Tibial artery (tissue), 4 donors: ENCODE results near the gene KLHDC7B.
"Not testable (repeated sequence)": the region's sequence is repeated elsewhere in the genome, so short reads cannot be mapped to it uniquely, and the experiment has no call there.

ENCODE experiments used
- DNase-seq, 2 donors: peaks; one replicate each; pipeline ENCODE4 v3.0.0-alpha.2; 2019
- H3K27ac ChIP-seq, 2 donors: fragments of 200-600 bp; sonication (generic) in 1 of 2; 1 replicate in 1 of 2; 2 replicates in 1 of 2; pipeline ENCODE4 v1.5.1; 2018 to 2019; ENCODE audit warnings: mild to moderate bottlenecking in 1 of 2
- H3K27me3 ChIP-seq, 2 donors: fragments of 200-600 bp; sonication (generic) in 1 of 2; one replicate each; pipeline versions ENCODE4 v1.5.1 to v1.6.0; 2016 to 2019
- H3K36me3 ChIP-seq, 3 donors: fragments of 200-600 bp; sonication (generic) in 2 of 3; one replicate each; pipeline ENCODE4 v1.5.1; 2016 to 2019; ENCODE audit warnings: mild to moderate bottlenecking in 2 of 3
- H3K4me1 ChIP-seq, 4 donors: fragments of 200-600 bp; sonication (generic) in 2 of 4; 1 replicate in 3 of 4; 2 replicates in 1 of 4; pipeline ENCODE4 v1.5.1; 2016 to 2019
- H3K4me3 ChIP-seq, 2 donors: fragments of 200-600 bp; sonication (generic) in 1 of 2; 1 replicate in 1 of 2; 2 replicates in 1 of 2; pipeline ENCODE4 v1.5.1; 2018 to 2019; ENCODE audit warnings: mild to moderate bottlenecking in 2 of 2
- H3K9me3 ChIP-seq, 3 donors: fragments of 200-600 bp; sonication (generic) in 1 of 3; one replicate each; pipeline ENCODE4 v1.5.1; 2016 to 2019
- intact Hi-C: fragments of 100-400 bp; cut with DNase I; formaldehyde crosslinking; loops from one replicate; pipeline ENCODE4 v1.15.0; 2023; ENCODE audit warnings: low total_unique reads
- TF ChIP-seq, protein P1 (sequence below), 2 experiments: fragments of 200-600 bp in 1 of 2; fragments of 450-650 bp in 1 of 2; IDR thresholded peaks; one replicate each; pipeline ENCODE4 v1.5.1; 2017 to 2019; ENCODE audit warnings: antibody characterized with exemption in 2 of 2, mild to moderate bottlenecking in 1 of 2, moderate library complexity in 1 of 2

KLHDC7B gene

DNA sequence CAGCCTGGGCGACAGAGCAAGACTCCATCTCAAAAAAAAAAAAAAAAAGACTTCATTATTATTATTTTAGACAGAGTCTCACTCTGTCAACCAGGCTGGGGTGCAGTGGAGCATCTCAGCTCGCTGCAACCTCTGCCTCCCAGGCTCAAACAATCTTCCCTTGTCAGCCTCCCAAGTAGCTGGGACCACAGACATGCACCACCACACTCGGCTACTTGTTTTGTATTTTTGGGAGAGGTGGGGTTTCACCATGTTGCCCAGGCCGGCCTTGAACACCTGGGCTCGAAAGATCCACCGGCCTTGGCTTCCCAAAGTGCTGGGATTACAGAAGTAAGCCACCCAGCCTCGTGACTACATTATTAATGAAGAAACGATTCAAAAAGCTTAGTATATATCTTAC, 10.6 kb upstream of the KLHDC7B start:
- DNase-seq = no peak
- H3K36me3 ChIP-seq = no peaks in the 10 kb centered on the region
- H3K9me3 ChIP-seq = no peaks in the 10 kb centered on the region
- H3K4me1 ChIP-seq = peaks cover 0 to 29% (median 27%) of the 10 kb centered on the region in 4 donors
- peaks cover 6 to 76% of the 10 kb centered on the region in 2 donors for H3K27me3 ChIP-seq
- no peak overlapping the region for H3K27ac ChIP-seq
- intact Hi-C loops = no loop called here
- TF ChIP-seq, protein P1, sequence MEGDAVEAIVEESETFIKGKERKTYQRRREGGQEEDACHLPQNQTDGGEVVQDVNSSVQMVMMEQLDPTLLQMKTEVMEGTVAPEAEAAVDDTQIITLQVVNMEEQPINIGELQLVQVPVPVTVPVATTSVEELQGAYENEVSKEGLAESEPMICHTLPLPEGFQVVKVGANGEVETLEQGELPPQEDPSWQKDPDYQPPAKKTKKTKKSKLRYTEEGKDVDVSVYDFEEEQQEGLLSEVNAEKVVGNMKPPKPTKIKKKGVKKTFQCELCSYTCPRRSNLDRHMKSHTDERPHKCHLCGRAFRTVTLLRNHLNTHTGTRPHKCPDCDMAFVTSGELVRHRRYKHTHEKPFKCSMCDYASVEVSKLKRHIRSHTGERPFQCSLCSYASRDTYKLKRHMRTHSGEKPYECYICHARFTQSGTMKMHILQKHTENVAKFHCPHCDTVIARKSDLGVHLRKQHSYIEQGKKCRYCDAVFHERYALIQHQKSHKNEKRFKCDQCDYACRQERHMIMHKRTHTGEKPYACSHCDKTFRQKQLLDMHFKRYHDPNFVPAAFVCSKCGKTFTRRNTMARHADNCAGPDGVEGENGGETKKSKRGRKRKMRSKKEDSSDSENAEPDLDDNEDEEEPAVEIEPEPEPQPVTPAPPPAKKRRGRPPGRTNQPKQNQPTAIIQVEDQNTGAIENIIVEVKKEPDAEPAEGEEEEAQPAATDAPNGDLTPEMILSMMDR (IDR thresholded peaks at IDR 0.05) = no peak
- no peak overlapping the region for H3K4me3 ChIP-seq

GRCh38 chr22:50536226-50536625, 9.5 kb upstream of the KLHDC7B start:
- Histone ChIP-seq H3K4me3 (no peak overlapping the region), H3K36me3 (no peaks in the 10 kb centered on the region), H3K27ac (no peak overlapping the region), H3K27me3 (peaks cover 6 to 65% of the 10 kb centered on the region in 2 donors), H3K9me3 (no peaks in the 10 kb centered on the region), H3K4me1 (peaks cover 0 to 19% (median 16%) of the 10 kb centered on the region in 4 donors)
- TF ChIP-seq, protein P1 (IDR thresholded peaks at IDR 0.05) = no peak
- DNase-seq = no peak
- intact Hi-C loops = no loop called here

DNA sequence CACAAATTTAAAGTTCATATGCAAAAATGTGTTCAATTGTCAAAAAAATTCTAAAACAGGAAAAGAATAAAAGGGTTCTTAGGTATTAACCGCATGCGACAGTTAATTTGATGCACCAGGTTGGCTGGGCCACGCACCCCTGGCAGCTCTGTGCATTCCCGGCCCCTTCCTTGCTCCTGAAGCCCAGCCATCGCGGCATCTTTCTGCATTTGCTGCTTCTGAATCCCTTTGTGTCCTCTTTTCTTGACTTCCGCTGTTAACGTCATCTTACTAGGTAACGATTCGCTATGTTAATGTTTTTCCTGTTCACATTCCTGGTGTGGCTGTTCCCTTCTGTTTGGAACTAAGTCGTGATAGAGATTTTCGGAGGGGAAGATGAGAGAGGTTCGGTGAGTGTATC, 7.9 kb upstream of the KLHDC7B start:
- Histone ChIP-seq H3K27me3 (peaks cover 0 to 52% of the 10 kb centered on the region in 2 donors), H3K27ac (no peak overlapping the region), H3K36me3 (no peaks in the 10 kb centered on the region), H3K9me3 (no peaks in the 10 kb centered on the region), H3K4me3 (no peak overlapping the region), H3K4me1 (peaks cover 0 to 5% (median 2%) of the 10 kb centered on the region in 4 donors)
- intact Hi-C loops = no loop called here
- DNase-seq = no peak
- TF ChIP-seq, protein P1 (IDR thresholded peaks at IDR 0.05) = no peak

GRCh38 chr22:50540381-50540780, 5.3 kb upstream of the KLHDC7B start:
- no peaks in the 10 kb centered on the region for H3K36me3 ChIP-seq
- no peaks in the 10 kb centered on the region for H3K9me3 ChIP-seq
- intact Hi-C loops = no loop called here
- peaks cover 0 to 17% (median 10%) of the 10 kb centered on the region in 4 donors for H3K4me1 ChIP-seq
- H3K27ac ChIP-seq = no peak overlapping the region
- peaks cover 0 to 48% of the 10 kb centered on the region in 2 donors for H3K27me3 ChIP-seq
- TF ChIP-seq, protein P1 (IDR thresholded peaks at IDR 0.05) = no peak
- DNase-seq = no peak
- H3K4me3 ChIP-seq = no peak overlapping the region

- H3K4me3 ChIP-seq, H3K36me3 ChIP-seq, H3K9me3 ChIP-seq, H3K27ac ChIP-seq, DNase-seq, intact Hi-C loops: not testable (repeated sequence)
- peaks cover 0 to 50% of the 10 kb centered on the region in 2 donors for H3K27me3 ChIP-seq
- peaks cover 0 to 19% (median 10%) of the 10 kb centered on the region in 4 donors for H3K4me1 ChIP-seq
Observed at GRCh38 chr22:50541667-50542026, 4.1 kb upstream of the KLHDC7B start.

- peaks cover 0 to 27% (median 12%) of the 10 kb centered on the region in 4 donors for H3K4me1 ChIP-seq
- H3K27ac ChIP-seq = no peak overlapping the region
- no peak for DNase-seq
- H3K36me3 ChIP-seq = no peaks in the 10 kb centered on the region
- peaks cover 0 to 55% of the 10 kb centered on the region in 2 donors for H3K27me3 ChIP-seq
- intact Hi-C loops = no loop called here
- H3K4me3 ChIP-seq = no peak overlapping the region
- TF ChIP-seq, protein P1 (IDR thresholded peaks at IDR 0.05) = no peak
- H3K9me3 ChIP-seq = no peaks in the 10 kb centered on the region
Observed at GRCh38 chr22:50542416-50542927, 3.2 kb upstream of the KLHDC7B start.
